GM19452 (cell line): ENCODE results near the gene KCND3.

Source experiments
- ATAC-seq: cut with Tn5 transposase; IDR thresholded peaks from one replicate; pipeline ENCODE4 v1.9.1; 2021; ENCODE audit not compliant: unreplicated experiment

The KCND3 gene

GRCh38 chr1:111988743-111989453 lies 570 bp downstream of the KCND3 start:
- ATAC-seq = no peak

DNA sequence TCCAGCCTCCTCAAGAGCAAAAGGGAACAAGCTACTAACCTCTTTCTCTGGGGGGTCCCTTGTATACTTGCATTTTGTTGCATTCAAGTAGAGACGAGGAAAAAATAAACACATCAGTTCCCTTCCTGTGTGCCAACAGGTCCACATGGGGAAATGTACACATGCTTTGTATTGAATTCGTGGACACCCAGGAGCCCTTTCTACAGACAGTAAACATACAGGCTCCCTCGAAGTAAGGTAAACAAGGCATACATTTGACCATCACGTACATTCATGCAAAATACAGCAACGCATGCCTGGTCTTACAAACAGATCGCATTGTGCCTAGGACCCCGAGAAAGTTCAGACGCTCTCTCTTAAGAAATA lies 1.1 kb downstream of the KCND3 start:
- ATAC-seq = no peak

- ATAC-seq = no peak
Measured at GRCh38 chr1:111987502-111987901, 2.0 kb downstream of the KCND3 start.

- ATAC-seq = no peak
Measured at GRCh38 chr1:111983500-111983899, 6.0 kb downstream of the KCND3 start.

GRCh38 chr1:111982428-111982827 lies 7.0 kb downstream of the KCND3 start:
- ATAC-seq = no peak

DNA sequence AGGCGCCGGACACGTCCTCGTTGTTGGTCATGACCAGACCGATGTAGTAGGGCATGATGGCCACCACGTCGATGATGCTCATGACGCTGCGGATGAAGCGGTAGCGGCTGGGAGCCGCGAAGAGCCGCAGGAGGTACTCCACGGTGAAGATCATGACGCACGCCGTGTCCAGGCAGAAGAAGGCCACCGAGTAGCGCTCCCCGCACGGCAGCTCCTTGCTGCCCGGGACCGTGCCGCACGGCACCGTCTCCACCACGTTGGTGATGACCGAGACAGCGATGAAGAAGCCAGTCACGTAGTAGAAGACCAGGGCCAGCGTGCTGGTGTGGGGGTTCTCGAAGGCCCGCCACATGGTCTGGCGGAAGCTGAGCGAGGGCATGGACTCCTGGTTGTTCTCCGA lies 7.6 kb downstream of the KCND3 start:
- ATAC-seq = no peak

DNA sequence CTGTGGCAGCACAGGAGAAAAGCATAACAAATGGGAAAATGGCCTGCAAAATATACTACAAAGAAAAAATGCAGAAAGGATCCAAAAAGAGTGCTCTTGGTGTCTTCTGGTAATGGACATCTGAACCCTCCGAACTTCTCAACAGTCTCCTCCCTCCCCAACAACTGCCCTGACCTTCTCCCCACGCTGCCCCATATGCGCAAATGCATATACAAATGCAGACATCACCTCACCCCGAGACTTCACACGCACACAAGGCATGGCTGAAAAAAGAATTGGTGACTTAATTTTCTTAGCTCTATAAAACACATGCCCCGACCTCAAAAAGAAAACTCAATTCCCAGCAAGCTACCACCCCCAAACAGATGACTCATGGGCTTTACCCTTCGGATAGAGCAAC lies 8.4 kb downstream of the KCND3 start:
- no peak for ATAC-seq

- no peak for ATAC-seq
Measured at GRCh38 chr1:111980686-111981085, 8.8 kb downstream of the KCND3 start.

GRCh38 chr1:111978695-111979094 lies 10.8 kb downstream of the KCND3 start:
- ATAC-seq = no peak

GRCh38 chr1:111977378-111977777 lies 12.1 kb downstream of the KCND3 start:
- no peak for ATAC-seq

GRCh38 chr1:111976842-111977241 lies 12.6 kb downstream of the KCND3 start:
- no peak for ATAC-seq

DNA sequence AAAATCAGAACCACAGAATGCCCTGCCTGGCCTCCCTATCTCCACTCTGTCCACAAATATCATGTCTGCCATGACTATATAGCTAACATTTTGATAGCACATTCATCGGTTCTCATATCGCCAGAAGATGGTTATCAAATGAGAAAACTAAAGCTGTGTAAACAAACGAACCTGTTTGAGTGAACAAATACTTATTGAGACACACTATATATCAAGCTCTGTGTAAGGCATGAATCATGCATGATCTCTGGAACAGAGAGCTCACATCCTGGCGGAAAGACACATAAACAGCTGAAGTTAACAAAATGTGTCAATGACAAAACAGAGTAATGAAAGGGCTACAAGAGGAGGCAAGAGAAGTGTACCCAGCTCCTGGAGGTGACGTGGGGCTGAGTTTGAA lies 13.1 kb downstream of the KCND3 start:
- ATAC-seq = no peak

DNA sequence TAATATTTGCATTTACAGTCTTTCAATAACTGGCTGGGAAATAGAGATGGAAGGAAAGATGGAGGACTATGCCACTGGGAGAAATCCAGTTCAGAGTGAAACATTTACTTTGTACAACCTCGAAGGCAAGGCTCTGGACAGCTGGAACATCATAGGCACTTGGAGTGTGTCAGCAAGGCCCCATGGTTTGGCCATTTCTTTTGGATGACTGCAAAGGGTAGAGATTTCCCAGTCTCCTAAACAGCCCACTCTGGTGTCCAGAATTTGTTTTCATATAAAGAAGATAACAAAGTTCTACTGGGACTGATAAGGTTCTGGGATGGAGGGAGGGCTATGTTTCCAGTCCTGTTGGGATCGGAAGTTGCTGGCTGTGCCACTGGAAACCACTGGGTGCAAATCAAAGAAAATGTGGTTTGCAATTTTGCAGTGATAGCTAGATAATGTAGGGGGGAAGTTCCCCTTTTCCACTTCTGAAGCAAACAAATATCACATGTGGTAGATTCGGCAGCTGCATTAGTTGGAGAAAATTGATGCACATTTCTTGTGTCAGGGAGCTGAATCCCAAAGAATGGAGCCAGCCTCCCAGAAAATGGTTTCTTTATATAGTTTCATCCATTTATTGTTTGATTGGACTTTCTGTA lies 16.2 kb downstream of the KCND3 start:
- no peak for ATAC-seq

- no peak for ATAC-seq
Measured at GRCh38 chr1:111971396-111971795, 18.1 kb downstream of the KCND3 start.

DNA sequence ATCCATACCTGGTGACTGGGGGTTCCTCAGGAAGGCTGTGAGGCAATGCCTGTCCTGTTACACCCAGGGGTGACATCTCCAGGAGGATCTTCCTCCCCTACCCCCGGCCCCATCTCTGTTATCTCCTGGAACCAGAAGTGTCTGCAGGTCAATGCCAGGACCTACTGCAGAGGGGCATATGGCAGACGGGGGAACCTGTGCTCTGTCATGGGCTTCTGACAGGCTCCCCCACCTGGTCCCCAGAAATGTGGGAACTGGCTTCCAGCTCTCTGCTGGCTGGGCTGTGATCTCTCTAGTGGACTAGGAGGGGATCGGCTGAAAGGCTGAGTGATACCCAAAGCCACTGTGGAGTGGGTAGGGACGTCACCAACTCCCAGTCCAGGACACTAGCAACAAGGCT lies 21.0 kb downstream of the KCND3 start:
- ATAC-seq = no peak

GRCh38 chr1:111967886-111968285 lies 21.6 kb downstream of the KCND3 start:
- ATAC-seq = no peak

DNA sequence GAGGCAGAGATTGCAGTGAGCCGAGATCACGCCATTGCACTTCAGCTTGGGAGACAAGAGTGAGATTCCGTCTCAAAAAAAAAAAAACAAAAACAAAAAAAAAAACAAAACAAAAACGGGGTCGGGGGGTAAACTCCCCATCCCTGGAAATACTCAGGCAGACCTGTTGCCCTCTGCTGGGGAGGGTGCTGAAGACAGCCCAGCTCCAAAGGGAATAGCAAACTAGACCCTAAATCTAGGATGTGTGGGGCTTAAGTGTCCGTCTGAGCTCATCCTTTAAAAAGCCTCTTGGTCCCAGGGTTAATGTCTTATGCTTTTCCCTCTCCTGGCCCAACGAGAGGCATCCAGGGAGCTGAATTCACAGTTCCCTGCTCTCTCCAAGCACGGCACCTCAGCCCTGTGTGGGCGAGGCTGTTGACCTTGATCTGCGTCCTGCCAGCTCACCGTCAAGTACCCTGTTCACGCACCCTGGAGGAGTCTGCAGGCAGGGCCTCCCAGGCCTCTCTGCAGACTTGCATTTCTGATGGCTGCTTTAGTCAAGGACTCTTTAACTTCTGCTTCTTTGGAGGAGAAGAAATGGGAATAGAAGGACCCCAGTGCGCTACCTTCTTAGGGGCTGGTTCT lies 22.3 kb downstream of the KCND3 start:
- no peak for ATAC-seq

DNA sequence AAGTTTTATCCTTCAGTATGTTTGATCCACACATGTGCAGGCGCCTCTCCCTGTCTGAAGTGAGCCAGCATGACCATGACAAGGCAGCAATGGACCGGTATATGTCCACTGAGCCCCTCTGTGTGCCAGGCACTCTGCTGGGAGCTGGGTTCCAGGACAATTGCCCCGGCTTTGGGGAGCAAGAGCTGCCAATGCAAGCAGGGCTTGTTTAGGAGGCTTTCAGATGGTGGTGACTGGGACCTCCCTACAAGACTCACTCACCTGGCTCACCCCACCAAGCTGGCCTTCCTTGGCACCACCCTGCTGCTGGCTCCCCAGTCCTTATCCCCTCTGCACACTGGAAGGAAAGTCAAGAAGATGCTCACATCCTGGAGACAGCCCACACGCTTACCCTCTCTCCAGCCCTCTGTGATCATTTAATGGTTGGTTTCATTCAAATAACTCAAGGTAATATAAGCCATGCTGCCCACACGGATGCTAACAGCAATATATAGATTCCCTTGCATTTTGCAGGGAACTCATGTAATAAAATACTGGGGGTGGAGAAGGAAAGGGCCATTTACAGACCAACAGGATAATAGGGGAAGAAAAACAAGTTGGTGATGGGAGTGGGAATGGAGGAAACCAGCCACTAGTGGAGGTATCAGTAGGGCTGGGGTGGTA lies 23.6 kb downstream of the KCND3 start:
- ATAC-seq = no peak

DNA sequence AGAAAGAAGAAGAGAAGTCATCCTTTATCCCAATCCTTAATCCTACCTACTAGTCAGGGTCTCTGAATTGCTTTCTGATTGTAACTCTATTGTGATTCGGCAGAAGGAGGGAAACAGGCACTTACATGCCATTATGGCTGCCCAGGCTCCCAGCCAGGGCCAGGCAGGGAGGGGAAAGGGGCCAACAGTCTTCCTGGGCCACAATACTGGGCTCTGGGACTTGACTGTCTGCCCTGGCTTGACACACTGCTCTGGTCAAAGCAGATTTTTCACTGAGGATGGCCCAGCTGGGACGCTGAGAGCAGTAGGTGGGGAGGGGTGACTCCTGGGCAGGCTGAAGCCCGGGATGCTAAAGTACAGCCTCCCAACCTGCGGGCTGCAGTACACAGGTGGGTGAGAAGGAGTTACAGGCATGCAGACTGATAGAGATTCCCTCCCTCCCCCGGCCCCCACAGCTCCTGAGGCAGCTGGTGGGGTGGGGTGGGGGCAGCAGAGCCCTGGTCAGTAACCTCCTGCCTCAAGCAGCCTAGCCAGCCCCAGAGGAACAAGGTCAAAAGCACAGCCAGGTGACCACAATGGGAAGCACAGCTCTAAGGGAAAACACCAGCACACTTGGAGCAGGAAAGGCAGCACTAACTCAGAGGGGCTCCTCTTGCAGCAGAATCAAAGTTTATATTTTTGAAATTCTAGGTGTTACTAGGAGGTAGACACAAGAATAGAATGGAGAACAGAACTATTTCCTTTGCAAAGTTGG lies 25.3 kb downstream of the KCND3 start:
- no peak for ATAC-seq

DNA sequence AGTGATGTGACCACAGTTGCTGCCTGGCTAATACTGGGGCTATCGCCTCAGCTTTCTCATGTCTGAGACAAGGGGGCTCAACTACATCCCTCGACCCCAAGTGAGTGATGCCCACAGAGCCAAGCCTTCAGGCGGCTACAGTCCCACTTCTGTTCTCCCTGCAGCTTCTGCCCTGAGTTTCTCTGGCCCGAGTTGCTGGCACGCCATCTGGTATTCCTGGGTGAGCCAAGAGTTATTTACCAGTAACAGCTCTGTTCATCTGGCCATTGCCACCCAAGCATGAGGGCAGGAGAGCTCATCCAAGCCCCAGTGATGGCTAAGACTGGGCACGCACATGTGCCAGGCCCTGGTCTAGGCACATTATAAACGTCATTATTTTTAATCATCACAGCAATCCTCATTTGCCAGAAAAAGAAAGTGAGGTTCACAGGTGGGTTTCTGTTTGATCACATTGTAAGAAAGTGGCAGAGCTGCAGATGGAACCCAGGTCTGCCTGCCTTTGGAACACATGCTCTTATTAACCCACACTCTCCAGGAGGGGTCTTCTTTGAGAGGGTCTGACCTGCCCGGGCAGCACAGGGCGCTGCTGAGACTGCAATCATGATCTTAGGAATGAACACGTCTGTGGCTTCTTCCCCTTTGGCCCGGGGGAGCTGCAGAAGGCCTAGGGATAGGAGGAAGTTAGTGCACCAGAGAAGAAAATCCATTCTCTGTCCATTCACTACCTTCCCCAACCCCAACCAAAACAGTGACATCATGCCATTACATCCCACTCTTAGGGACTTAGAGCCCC lies 27.5 kb downstream of the KCND3 start:
- ATAC-seq = no peak
